GM19023 (cell line): ENCODE results near the gene CAMTA2.

Experiments
- ATAC-seq: cut with Tn5 transposase; IDR thresholded peaks from one replicate; pipeline ENCODE4 v1.9.1; 2021; ENCODE audit warnings: mild to moderate bottlenecking, moderate library complexity; ENCODE audit not compliant: unreplicated experiment

Gene CAMTA2

GRCh38 chr17:5000237-5000639 is 12.8 kb upstream of the CAMTA2 start:
- ATAC-seq: no peak

GRCh38 chr17:4999430-5000093 is 12.1 kb upstream of the CAMTA2 start:
- ATAC-seq: no peak

- ATAC-seq: no peak
Measured at GRCh38 chr17:4998732-4999429, 11.4 kb upstream of the CAMTA2 start.

GRCh38 chr17:4998027-4998731 is 10.7 kb upstream of the CAMTA2 start:
- no peak for ATAC-seq

- ATAC-seq: peak; percentile 86
Measured at GRCh38 chr17:4997302-4998026, 10.0 kb upstream of the CAMTA2 start, which contains the start of the genes INCA1 and KIF1C. Gene INCA1, minus strand, starts transcription at chr17:4997522. Its CDS starts 3,085 bp downstream, at chr17:4994437. Gene KIF1C, plus strand, starts transcription at chr17:4997950. Its CDS starts 2,297 bp downstream, at chr17:5000247.

- no peak for ATAC-seq
Measured at GRCh38 chr17:4994081-4994595, 6.7 kb upstream of the CAMTA2 start.

- ATAC-seq: no peak
Measured at GRCh38 chr17:4987767-4988567, 492 bp upstream of the CAMTA2 start.

GRCh38 chr17:4986403-4986802 is 1.1 kb downstream of the CAMTA2 start:
- no peak for ATAC-seq

GRCh38 chr17:4982305-4982704 is 5.2 kb downstream of the CAMTA2 start:
- ATAC-seq: no peak

- ATAC-seq: no peak
Measured at GRCh38 chr17:4980644-4981216, 6.7 kb downstream of the CAMTA2 start.

- no peak for ATAC-seq
Measured at GRCh38 chr17:4978726-4979125, 8.7 kb downstream of the CAMTA2 start.

- no peak for ATAC-seq
Measured at GRCh38 chr17:4974115-4974670, 13.3 kb downstream of the CAMTA2 start.

GRCh38 chr17:4973256-4974114 is 14.0 kb downstream of the CAMTA2 start:
- ATAC-seq: no peak

- ATAC-seq: no peak
Measured at GRCh38 chr17:4972752-4973151, 14.7 kb downstream of the CAMTA2 start.

GRCh38 chr17:4972322-4972721 is 15.2 kb downstream of the CAMTA2 start:
- no peak for ATAC-seq

- ATAC-seq: no peak
Measured at GRCh38 chr17:4971826-4972225, 15.6 kb downstream of the CAMTA2 start.

GRCh38 chr17:4970273-4970672 is 17.2 kb downstream of the CAMTA2 start:
- ATAC-seq: no peak

GRCh38 chr17:4969551-4970173 is 17.8 kb downstream of the CAMTA2 start:
- ATAC-seq: no peak
